ENCODE measurements around the gene STX1B. TPM values are rescaled to one million over a fixed set of nuclear protein-coding genes. Genes with fewer than 3 reads are reported as not detected.

The STX1B gene
- total and polyA plus RNA-seq, 4 donors: 0.09 to 1.2 (median 0.51) TPM

DNA sequence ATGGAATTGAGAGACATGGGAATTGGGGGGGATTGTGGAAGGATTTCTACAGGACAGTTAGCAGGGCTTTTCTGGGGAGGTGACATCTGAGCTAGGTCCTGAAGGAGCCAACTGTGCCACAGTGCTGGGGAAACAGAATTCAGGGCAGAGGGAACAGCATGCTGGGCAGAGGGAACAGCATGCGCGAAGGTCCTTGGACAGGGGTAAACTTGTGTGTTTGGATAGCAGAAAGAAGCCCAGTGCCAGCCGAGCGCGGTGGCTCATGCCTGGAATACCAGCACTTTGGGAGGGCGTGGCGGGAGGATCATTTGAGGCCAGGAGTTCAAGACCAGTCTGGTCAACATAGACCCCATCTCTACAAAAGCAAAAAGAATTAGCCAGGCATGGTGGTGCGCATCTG, 3.8 kb downstream of the STX1B start:
- peaks cover 0 to 4% (median 0%) of the 10 kb centered on the region in 4 donors for H3K27me3 ChIP-seq (ENCODE audit: control insufficient read depth in 4 of 4, insufficient read depth in 4 of 4, low read length in 3 of 4)
- H3K36me3 ChIP-seq (ENCODE audit: control insufficient read depth in 4 of 4, insufficient read depth in 3 of 4, low read depth in 1 of 4, low read length in 3 of 4): no peaks in the 10 kb centered on the region
- WGBS: 93% methylated on average over 8 of the region's 8 CpGs
- no peak for TF ChIP-seq YY1 (IDR thresholded peaks at IDR 0.05)
- TF ChIP-seq, protein P1, sequence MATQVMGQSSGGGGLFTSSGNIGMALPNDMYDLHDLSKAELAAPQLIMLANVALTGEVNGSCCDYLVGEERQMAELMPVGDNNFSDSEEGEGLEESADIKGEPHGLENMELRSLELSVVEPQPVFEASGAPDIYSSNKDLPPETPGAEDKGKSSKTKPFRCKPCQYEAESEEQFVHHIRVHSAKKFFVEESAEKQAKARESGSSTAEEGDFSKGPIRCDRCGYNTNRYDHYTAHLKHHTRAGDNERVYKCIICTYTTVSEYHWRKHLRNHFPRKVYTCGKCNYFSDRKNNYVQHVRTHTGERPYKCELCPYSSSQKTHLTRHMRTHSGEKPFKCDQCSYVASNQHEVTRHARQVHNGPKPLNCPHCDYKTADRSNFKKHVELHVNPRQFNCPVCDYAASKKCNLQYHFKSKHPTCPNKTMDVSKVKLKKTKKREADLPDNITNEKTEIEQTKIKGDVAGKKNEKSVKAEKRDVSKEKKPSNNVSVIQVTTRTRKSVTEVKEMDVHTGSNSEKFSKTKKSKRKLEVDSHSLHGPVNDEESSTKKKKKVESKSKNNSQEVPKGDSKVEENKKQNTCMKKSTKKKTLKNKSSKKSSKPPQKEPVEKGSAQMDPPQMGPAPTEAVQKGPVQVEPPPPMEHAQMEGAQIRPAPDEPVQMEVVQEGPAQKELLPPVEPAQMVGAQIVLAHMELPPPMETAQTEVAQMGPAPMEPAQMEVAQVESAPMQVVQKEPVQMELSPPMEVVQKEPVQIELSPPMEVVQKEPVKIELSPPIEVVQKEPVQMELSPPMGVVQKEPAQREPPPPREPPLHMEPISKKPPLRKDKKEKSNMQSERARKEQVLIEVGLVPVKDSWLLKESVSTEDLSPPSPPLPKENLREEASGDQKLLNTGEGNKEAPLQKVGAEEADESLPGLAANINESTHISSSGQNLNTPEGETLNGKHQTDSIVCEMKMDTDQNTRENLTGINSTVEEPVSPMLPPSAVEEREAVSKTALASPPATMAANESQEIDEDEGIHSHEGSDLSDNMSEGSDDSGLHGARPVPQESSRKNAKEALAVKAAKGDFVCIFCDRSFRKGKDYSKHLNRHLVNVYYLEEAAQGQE (IDR thresholded peaks at IDR 0.05): no peak
- no peak for TF ChIP-seq TAF1 (conservative IDR thresholded peaks at IDR 0.05)
- TF ChIP-seq HNF4A (conservative IDR thresholded peaks at IDR 0.05): no peak
- TF ChIP-seq, protein P2, sequence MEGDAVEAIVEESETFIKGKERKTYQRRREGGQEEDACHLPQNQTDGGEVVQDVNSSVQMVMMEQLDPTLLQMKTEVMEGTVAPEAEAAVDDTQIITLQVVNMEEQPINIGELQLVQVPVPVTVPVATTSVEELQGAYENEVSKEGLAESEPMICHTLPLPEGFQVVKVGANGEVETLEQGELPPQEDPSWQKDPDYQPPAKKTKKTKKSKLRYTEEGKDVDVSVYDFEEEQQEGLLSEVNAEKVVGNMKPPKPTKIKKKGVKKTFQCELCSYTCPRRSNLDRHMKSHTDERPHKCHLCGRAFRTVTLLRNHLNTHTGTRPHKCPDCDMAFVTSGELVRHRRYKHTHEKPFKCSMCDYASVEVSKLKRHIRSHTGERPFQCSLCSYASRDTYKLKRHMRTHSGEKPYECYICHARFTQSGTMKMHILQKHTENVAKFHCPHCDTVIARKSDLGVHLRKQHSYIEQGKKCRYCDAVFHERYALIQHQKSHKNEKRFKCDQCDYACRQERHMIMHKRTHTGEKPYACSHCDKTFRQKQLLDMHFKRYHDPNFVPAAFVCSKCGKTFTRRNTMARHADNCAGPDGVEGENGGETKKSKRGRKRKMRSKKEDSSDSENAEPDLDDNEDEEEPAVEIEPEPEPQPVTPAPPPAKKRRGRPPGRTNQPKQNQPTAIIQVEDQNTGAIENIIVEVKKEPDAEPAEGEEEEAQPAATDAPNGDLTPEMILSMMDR (IDR thresholded peaks at IDR 0.05; ENCODE audit: low read depth, low read length, missing input control): no peak
- H3K4me1 ChIP-seq (ENCODE audit: control insufficient read depth in 4 of 4, insufficient read depth in 4 of 4, low read length in 3 of 4): peaks cover 0 to 6% (median 4%) of the 10 kb centered on the region in 4 donors
- H3K27ac ChIP-seq (ENCODE audit: low read depth in 1 of 2, low read length in 2 of 2): no peak overlapping the region
- no peak overlapping the region for H3K4me3 ChIP-seq (ENCODE audit: low read depth in 1 of 3, low read length in 3 of 3)
- DNase-seq (ENCODE audit: low spot score): no peak
- no peaks in the 10 kb centered on the region for H3K9me3 ChIP-seq (ENCODE audit: control insufficient read depth in 4 of 4, low read length in 3 of 4)
- no peak overlapping the region for H3K9ac ChIP-seq (ENCODE audit: low read depth in 1 of 2, low read length in 2 of 2)

DNA sequence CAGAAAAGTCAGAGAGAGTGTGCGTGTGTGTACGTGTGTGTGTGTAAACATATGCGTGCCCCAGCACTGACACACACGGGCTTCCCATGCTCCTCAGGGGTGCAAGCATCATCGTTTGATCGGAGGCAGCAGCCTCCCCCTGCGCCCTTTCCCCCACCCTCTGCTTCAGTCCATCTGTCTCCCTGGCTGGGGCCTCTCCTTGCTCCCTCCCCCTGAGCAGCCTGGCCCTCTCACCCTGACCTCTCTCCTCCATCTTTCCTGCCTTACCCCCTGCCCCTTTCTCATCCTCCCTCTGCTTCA, 4.4 kb downstream of the STX1B start:
- peaks cover 0 to 3% (median 0%) of the 10 kb centered on the region in 4 donors for H3K27me3 ChIP-seq (ENCODE audit: control insufficient read depth in 4 of 4, insufficient read depth in 4 of 4, low read length in 3 of 4)
- H3K9ac ChIP-seq (ENCODE audit: low read depth in 1 of 2, low read length in 2 of 2): no peak overlapping the region
- no peak for TF ChIP-seq EGR1 (IDR thresholded peaks at IDR 0.05; ENCODE audit: low read depth in 2 of 2)
- TF ChIP-seq JUND (IDR thresholded peaks at IDR 0.05): no peak
- TF ChIP-seq TAF1 (conservative IDR thresholded peaks at IDR 0.05): no peak
- TF ChIP-seq NR2F2 (IDR thresholded peaks at IDR 0.05): no peak
- no peak for TF ChIP-seq SP1 (IDR thresholded peaks at IDR 0.05)
- TF ChIP-seq RAD21 (IDR thresholded peaks at IDR 0.05): no peak
- TF ChIP-seq HNF4G (IDR thresholded peaks at IDR 0.05): no peak
- TF ChIP-seq RXRA (IDR thresholded peaks at IDR 0.05): no peak
- no peak for TF ChIP-seq YY1 (IDR thresholded peaks at IDR 0.05)
- TF ChIP-seq, protein P3, sequence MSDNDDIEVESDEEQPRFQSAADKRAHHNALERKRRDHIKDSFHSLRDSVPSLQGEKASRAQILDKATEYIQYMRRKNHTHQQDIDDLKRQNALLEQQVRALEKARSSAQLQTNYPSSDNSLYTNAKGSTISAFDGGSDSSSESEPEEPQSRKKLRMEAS (IDR thresholded peaks at IDR 0.05): no peak
- TF ChIP-seq, protein P4, sequence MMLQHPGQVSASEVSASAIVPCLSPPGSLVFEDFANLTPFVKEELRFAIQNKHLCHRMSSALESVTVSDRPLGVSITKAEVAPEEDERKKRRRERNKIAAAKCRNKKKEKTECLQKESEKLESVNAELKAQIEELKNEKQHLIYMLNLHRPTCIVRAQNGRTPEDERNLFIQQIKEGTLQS (IDR thresholded peaks at IDR 0.05): no peak
- TF ChIP-seq, protein P2 (IDR thresholded peaks at IDR 0.05; ENCODE audit: low read depth, low read length, missing input control): no peak
- TF ChIP-seq, protein P5, sequence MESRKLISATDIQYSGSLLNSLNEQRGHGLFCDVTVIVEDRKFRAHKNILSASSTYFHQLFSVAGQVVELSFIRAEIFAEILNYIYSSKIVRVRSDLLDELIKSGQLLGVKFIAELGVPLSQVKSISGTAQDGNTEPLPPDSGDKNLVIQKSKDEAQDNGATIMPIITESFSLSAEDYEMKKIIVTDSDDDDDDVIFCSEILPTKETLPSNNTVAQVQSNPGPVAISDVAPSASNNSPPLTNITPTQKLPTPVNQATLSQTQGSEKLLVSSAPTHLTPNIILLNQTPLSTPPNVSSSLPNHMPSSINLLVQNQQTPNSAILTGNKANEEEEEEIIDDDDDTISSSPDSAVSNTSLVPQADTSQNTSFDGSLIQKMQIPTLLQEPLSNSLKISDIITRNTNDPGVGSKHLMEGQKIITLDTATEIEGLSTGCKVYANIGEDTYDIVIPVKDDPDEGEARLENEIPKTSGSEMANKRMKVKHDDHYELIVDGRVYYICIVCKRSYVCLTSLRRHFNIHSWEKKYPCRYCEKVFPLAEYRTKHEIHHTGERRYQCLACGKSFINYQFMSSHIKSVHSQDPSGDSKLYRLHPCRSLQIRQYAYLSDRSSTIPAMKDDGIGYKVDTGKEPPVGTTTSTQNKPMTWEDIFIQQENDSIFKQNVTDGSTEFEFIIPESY (IDR thresholded peaks at IDR 0.05): no peak
- TF ChIP-seq FOXA2 (IDR thresholded peaks at IDR 0.05): no peak
- TF ChIP-seq, protein P1 (IDR thresholded peaks at IDR 0.05): no peak
- H3K36me3 ChIP-seq (ENCODE audit: control insufficient read depth in 4 of 4, insufficient read depth in 3 of 4, low read depth in 1 of 4, low read length in 3 of 4): no peaks in the 10 kb centered on the region
- DNase-seq (ENCODE audit: low spot score): no peak
- no peak overlapping the region for H3K27ac ChIP-seq (ENCODE audit: low read depth in 1 of 2, low read length in 2 of 2)
- no peak overlapping the region for H3K4me3 ChIP-seq (ENCODE audit: low read depth in 1 of 3, low read length in 3 of 3)
- peaks cover 0 to 8% (median 6%) of the 10 kb centered on the region in 4 donors for H3K4me1 ChIP-seq (ENCODE audit: control insufficient read depth in 4 of 4, insufficient read depth in 4 of 4, low read length in 3 of 4)
- WGBS: 70% methylated on average over 7 of the region's 7 CpGs
- H3K9me3 ChIP-seq (ENCODE audit: control insufficient read depth in 4 of 4, low read length in 3 of 4): no peaks in the 10 kb centered on the region
